KMS-11 (cell line): ENCODE data around the gene HSH2D.
"Not testable (repeated sequence)": the region's sequence is repeated elsewhere in the genome, so short reads cannot be mapped to it uniquely, and the experiment has no call there.

ENCODE experiments used
- H2AFZ ChIP-seq: fragments of 200-600 bp; sonication (generic); 2 replicates; pipeline ENCODE4 v1.6.1; 2016; ENCODE audit warnings: antibody characterized with exemption, mixed run types, low read depth
- H3K27ac ChIP-seq: fragments of 200-600 bp; sonication (generic); 2 replicates; pipeline ENCODE4 v1.6.1; 2016; ENCODE audit warnings: mild to moderate bottlenecking, mixed run types
- H3K27me3 ChIP-seq: fragments of 200-600 bp; sonication (generic); 2 replicates; pipeline ENCODE4 v1.6.1; 2017; ENCODE audit warnings: mild to moderate bottlenecking, low read depth, mixed run types, moderate library complexity; ENCODE audit not compliant: insufficient read depth
- H3K36me3 ChIP-seq: fragments of 200-600 bp; sonication (generic); 2 replicates; pipeline ENCODE4 v1.6.1; 2017; ENCODE audit warnings: mild to moderate bottlenecking, mixed run types; ENCODE audit not compliant: insufficient read depth
- H3K4me1 ChIP-seq: fragments of 200-600 bp; sonication (generic); 2 replicates; pipeline ENCODE4 v1.6.1; 2016; ENCODE audit warnings: mild to moderate bottlenecking, low read depth, mixed run types; ENCODE audit not compliant: poor library complexity, severe bottlenecking
- H3K4me2 ChIP-seq: fragments of 200-600 bp; sonication (generic); 2 replicates; pipeline ENCODE4 v1.7.0; 2016; ENCODE audit warnings: mild to moderate bottlenecking, mixed run types
- H3K4me3 ChIP-seq: fragments of 200-600 bp; sonication (generic); IDR thresholded peaks from 2 replicates; pipeline ENCODE4 v1.6.1; 2017; ENCODE audit warnings: low read depth, low read length, mixed read lengths; ENCODE audit not compliant: insufficient read depth
- H3K79me2 ChIP-seq: fragments of 200-600 bp; sonication (generic); 2 replicates; pipeline ENCODE4 v1.6.1; 2016; ENCODE audit warnings: low read depth, mixed run types; ENCODE audit not compliant: insufficient read depth
- H3K9ac ChIP-seq: fragments of 200-600 bp; sonication (generic); 2 replicates; pipeline ENCODE4 v1.6.1; 2016; ENCODE audit warnings: mild to moderate bottlenecking, mixed run types
- H4K20me1 ChIP-seq: fragments of 200-600 bp; sonication (generic); 2 replicates; pipeline ENCODE4 v1.6.1; 2016; ENCODE audit warnings: mild to moderate bottlenecking, mixed run types; ENCODE audit not compliant: insufficient read depth
- TF ChIP-seq, protein P1 (sequence below): fragments of 200-600 bp; sonication (generic); conservative IDR thresholded peaks from 2 replicates; pipeline ENCODE4 v1.6.1; 2017; ENCODE audit warnings: low read depth, mild to moderate bottlenecking, antibody characterized with exemption, low read length, moderate library complexity, mixed read lengths

Gene HSH2D

DNA sequence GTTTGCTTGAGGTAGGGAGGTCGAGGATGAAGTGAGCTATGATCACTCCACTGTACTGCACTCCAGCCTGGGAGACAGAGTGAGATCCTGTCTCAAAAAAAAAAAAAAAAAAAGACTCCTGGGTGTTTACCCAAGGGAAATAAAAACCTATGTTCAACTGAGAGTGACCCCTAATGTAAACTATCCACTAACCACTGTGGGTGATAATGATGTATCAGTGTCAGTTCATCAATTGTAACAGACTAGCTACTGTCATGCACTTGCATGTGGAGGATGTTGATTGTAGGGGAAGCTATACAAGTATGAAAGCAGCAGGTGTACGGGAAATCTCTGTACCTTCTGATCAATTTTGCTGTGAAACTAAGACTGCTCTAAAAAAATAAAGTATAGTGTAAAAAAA lies 32.5 kb downstream of the HSH2D start:
- TF ChIP-seq, protein P1, sequence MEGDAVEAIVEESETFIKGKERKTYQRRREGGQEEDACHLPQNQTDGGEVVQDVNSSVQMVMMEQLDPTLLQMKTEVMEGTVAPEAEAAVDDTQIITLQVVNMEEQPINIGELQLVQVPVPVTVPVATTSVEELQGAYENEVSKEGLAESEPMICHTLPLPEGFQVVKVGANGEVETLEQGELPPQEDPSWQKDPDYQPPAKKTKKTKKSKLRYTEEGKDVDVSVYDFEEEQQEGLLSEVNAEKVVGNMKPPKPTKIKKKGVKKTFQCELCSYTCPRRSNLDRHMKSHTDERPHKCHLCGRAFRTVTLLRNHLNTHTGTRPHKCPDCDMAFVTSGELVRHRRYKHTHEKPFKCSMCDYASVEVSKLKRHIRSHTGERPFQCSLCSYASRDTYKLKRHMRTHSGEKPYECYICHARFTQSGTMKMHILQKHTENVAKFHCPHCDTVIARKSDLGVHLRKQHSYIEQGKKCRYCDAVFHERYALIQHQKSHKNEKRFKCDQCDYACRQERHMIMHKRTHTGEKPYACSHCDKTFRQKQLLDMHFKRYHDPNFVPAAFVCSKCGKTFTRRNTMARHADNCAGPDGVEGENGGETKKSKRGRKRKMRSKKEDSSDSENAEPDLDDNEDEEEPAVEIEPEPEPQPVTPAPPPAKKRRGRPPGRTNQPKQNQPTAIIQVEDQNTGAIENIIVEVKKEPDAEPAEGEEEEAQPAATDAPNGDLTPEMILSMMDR: no peak
- no peak overlapping the region for H3K27ac ChIP-seq
- H3K79me2 ChIP-seq: no peaks in the 10 kb centered on the region
- no peak overlapping the region for H2AFZ ChIP-seq
- no peak overlapping the region for H3K4me2 ChIP-seq
- no peaks in the 10 kb centered on the region for H3K4me1 ChIP-seq
- H3K36me3 ChIP-seq: no peaks in the 10 kb centered on the region
- no peaks in the 10 kb centered on the region for H4K20me1 ChIP-seq
- no peaks in the 10 kb centered on the region; the same call in 1 of the 2 replicates for H3K27me3 ChIP-seq
- H3K4me3 ChIP-seq: no peak overlapping the region
- H3K9ac ChIP-seq: no peak overlapping the region

GRCh38 chr19:16178866-16179265 lies 35.4 kb downstream of the HSH2D start:
- not testable (repeated sequence) for H3K4me1 ChIP-seq, H3K27me3 ChIP-seq, H3K27ac ChIP-seq, H3K79me2 ChIP-seq, H3K9ac ChIP-seq, H3K36me3 ChIP-seq, H2AFZ ChIP-seq, H3K4me3 ChIP-seq, H3K4me2 ChIP-seq, H4K20me1 ChIP-seq

- Histone ChIP-seq H3K79me2 (peaks cover 3% of the 10 kb centered on the region; the same call in 1 of the 2 replicates), H2AFZ (no peak overlapping the region), H3K9ac (no peak overlapping the region), H3K4me1 (peaks cover 7% of the 10 kb centered on the region), H3K36me3 (no peaks in the 10 kb centered on the region), H3K27me3 (peaks cover 7% of the 10 kb centered on the region; the same call in 1 of the 2 replicates), H4K20me1 (no peaks in the 10 kb centered on the region), H3K27ac (no peak overlapping the region), H3K4me2 (no peak overlapping the region), H3K4me3 (no peak overlapping the region)
- TF ChIP-seq, protein P1: no peak
These were observed 37.1 kb downstream of the HSH2D start for GRCh38 chr19:16180611-16181010.

DNA sequence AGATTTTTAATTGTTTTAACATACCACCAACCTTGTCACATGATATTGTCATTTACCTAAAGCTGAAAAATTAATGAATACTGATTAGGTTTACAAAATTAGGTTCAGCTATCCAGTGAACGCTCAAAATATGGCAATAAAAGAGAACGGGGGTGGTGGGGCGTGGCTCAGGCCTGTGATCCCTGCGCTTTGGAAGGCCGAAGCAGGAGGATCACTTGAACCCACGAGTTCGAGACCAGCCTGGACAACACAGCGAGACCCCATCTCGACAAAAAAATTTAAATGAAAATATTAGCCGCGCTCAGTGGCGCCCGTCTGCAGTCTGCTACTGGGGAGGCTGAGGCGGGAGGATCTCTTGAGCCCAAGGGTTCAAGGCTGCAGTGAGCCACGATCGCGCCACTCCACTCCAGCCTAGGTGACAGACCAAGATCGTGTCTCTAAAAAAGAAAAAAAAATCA lies 41.2 kb downstream of the HSH2D start:
- no peaks in the 10 kb centered on the region for H4K20me1 ChIP-seq
- peaks cover 12% of the 10 kb centered on the region for H3K4me1 ChIP-seq
- H3K36me3 ChIP-seq: no peaks in the 10 kb centered on the region
- H3K4me2 ChIP-seq: peak overlapping the region; percentile 23
- no peak overlapping the region for H3K27ac ChIP-seq
- peaks cover 18% of the 10 kb centered on the region for H3K79me2 ChIP-seq
- H2AFZ ChIP-seq: peak overlapping the region; percentile 68
- TF ChIP-seq, protein P1: peak; percentile 33
- H3K27me3 ChIP-seq: peaks cover 7% of the 10 kb centered on the region; the same call in 1 of the 2 replicates
- H3K4me3 ChIP-seq: no peak overlapping the region
- no peak overlapping the region for H3K9ac ChIP-seq

GRCh38 chr19:16185123-16185767 lies 41.8 kb downstream of the HSH2D start, which contains the start of gene FAM32A:
TSS of gene FAM32A (plus strand) at chr19:16185410. CDS start at chr19:16185443, 33 bp downstream.
- Histone ChIP-seq H3K4me1 (peaks cover 12% of the 10 kb centered on the region), H3K27me3 (peaks cover 7% of the 10 kb centered on the region; the same call in 1 of the 2 replicates), H2AFZ (peak within 1 kb of the TSS; percentile 68), H3K79me2 (peaks cover 18% of the 10 kb centered on the region), H3K36me3 (no peaks in the 10 kb centered on the region), H3K4me3 (no peak within 1 kb of the TSS), H4K20me1 (no peaks in the 10 kb centered on the region), H3K4me2 (peak within 1 kb of the TSS; percentile 82), H3K9ac (peak within 1 kb of the TSS; percentile 65), H3K27ac (peak within 1 kb of the TSS; percentile 20; the same call in 1 of the 2 replicates)
- TF ChIP-seq, protein P1: no peak
